HL-60 (cell line): Measurements from ENCODE around the gene HNRNPH1.
A peak's percentile ranks its signal among the peaks of the same experiment; 100 is the strongest.

Source experiments
- GABPA ChIP-seq: IDR thresholded peaks from 2 replicates; pipeline ENCODE4 v1.6.1; 2012; ENCODE audit warnings: low read depth
- POLR2AphosphoS5 ChIP-seq: IDR thresholded peaks from 2 replicates; pipeline ENCODE4 v1.6.1; 2012; ENCODE audit warnings: low read depth
- SPI1 ChIP-seq: IDR thresholded peaks from 2 replicates; pipeline ENCODE4 v1.6.1; 2012; ENCODE audit warnings: low read depth, mild to moderate bottlenecking, borderline replicate concordance
- TF ChIP-seq, protein P1 (sequence below): IDR thresholded peaks from one replicate; pipeline ENCODE4 v1.5.1; 2011; ENCODE audit warnings: low read length, control low read depth, inconsistent platforms; ENCODE audit not compliant: insufficient read depth

DNA sequence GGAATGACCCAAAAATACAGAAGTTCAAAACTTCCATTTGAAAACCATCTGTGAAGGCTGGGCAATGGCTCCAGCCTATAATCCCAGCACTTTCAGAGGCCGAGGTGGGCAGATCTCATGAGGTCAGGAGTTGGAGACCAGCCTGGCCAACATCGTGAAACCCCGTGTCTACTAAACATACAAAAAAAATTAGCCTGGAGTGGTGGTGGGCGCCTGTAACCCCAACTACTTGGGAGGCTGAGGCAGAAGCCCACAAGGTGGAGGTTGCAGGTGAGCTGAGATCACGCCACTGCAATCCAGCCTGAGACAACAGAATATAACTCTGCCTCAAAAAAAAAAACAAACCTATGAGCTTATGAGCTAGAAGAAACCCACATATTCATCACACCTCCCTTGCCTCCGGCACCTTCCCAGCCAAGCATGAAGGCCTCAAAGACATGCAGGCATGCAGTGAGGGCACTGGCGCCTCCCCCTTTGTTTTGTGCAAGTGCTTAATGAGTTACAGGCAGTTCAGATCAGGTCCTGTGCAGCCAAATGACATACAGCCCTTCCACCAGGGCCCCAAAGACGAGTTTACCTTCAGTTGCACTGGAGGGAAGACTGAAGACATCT, 9.9 kb downstream of the HNRNPH1 start:
- TF ChIP-seq, protein P1, sequence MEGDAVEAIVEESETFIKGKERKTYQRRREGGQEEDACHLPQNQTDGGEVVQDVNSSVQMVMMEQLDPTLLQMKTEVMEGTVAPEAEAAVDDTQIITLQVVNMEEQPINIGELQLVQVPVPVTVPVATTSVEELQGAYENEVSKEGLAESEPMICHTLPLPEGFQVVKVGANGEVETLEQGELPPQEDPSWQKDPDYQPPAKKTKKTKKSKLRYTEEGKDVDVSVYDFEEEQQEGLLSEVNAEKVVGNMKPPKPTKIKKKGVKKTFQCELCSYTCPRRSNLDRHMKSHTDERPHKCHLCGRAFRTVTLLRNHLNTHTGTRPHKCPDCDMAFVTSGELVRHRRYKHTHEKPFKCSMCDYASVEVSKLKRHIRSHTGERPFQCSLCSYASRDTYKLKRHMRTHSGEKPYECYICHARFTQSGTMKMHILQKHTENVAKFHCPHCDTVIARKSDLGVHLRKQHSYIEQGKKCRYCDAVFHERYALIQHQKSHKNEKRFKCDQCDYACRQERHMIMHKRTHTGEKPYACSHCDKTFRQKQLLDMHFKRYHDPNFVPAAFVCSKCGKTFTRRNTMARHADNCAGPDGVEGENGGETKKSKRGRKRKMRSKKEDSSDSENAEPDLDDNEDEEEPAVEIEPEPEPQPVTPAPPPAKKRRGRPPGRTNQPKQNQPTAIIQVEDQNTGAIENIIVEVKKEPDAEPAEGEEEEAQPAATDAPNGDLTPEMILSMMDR, result no peak
- TF ChIP-seq GABPA (no peak), SPI1 (no peak), POLR2AphosphoS5 (peak; percentile 69)
